Endometrial microvascular endothelial cells (primary cell): ENCODE measurements around the gene TBC1D1. TPM values are rescaled to one million over a fixed set of nuclear protein-coding genes. Genes with fewer than 3 reads are reported as not detected.

Source experiments
- in situ Hi-C: cut with HindIII; loops from 2 replicates; pipeline ENCODE4 v1.10.0; 2017; ENCODE audit warnings: low sequenced_read_pairs, low pct_unique_long_range_greater_than_20kb; ENCODE audit errors: inconsistent ontology term
- total RNA-seq: library from RNA; depleted of rRNA; stranded (reverse); fragments of >200 nt; gene quantifications from one replicate; pipeline ENCODE4 v1.2.3, GENCODE V29; 2015; ENCODE audit errors: inconsistent ontology term

The TBC1D1 gene
- total RNA-seq, 1 donor from 2014 or later, result 194 TPM

GRCh38 chr4:38102957-38103588 lies 212.2 kb downstream of the TBC1D1 start:
- in situ Hi-C loops, result no loop called here

- in situ Hi-C loops, result no loop called here
These were observed 214.8 kb downstream of the TBC1D1 start for GRCh38 chr4:38105475-38106220.

- in situ Hi-C loops, result no loop called here
These were observed 215.4 kb downstream of the TBC1D1 start for GRCh38 chr4:38106311-38106710.

GRCh38 chr4:38106886-38107514 lies 216.1 kb downstream of the TBC1D1 start:
- in situ Hi-C loops, result no loop called here

- in situ Hi-C loops, result no loop called here
These were observed 216.9 kb downstream of the TBC1D1 start for GRCh38 chr4:38107818-38108217.

- in situ Hi-C loops, result no loop called here
These were observed 218.5 kb downstream of the TBC1D1 start for GRCh38 chr4:38109370-38109769.

- in situ Hi-C loops, result no loop called here
These were observed 219.0 kb downstream of the TBC1D1 start for GRCh38 chr4:38109896-38110295.

- in situ Hi-C loops, result no loop called here
These were observed 220.1 kb downstream of the TBC1D1 start for GRCh38 chr4:38111024-38111423.

- in situ Hi-C loops, result no loop called here
These were observed 220.8 kb downstream of the TBC1D1 start for GRCh38 chr4:38111717-38112116.

- in situ Hi-C loops, result no loop called here
These were observed 222.2 kb downstream of the TBC1D1 start for GRCh38 chr4:38113132-38113531.

GRCh38 chr4:38113551-38113950 lies 222.7 kb downstream of the TBC1D1 start:
- in situ Hi-C loops, result no loop called here

GRCh38 chr4:38114386-38115150 lies 223.7 kb downstream of the TBC1D1 start:
- in situ Hi-C loops, result no loop called here

GRCh38 chr4:38115601-38116000 lies 224.7 kb downstream of the TBC1D1 start:
- in situ Hi-C loops, result no loop called here

GRCh38 chr4:38117591-38117990 lies 226.7 kb downstream of the TBC1D1 start:
- in situ Hi-C loops, result no loop called here

GRCh38 chr4:38119668-38120385 lies 228.9 kb downstream of the TBC1D1 start:
- in situ Hi-C loops, result no loop called here

- in situ Hi-C loops, result no loop called here
These were observed 229.9 kb downstream of the TBC1D1 start for GRCh38 chr4:38120772-38121171.

- in situ Hi-C loops, result no loop called here
These were observed 231.2 kb downstream of the TBC1D1 start for GRCh38 chr4:38122060-38122459.

GRCh38 chr4:38123555-38123954 lies 232.7 kb downstream of the TBC1D1 start:
- in situ Hi-C loops, result no loop called here

- in situ Hi-C loops, result no loop called here
These were observed 234.1 kb downstream of the TBC1D1 start for GRCh38 chr4:38124961-38125360.
